ENCODE data around the gene HOXD9. TPM values are rescaled to one million over a fixed set of nuclear protein-coding genes. Genes with fewer than 3 reads are reported as not detected.
A peak's percentile ranks its signal among the peaks of the same experiment; 100 is the strongest.

HOXD9 gene
- polyA plus RNA-seq, 1 of the 3 experiments (the other 2 are of a cell fraction): 4.8 TPM

DNA sequence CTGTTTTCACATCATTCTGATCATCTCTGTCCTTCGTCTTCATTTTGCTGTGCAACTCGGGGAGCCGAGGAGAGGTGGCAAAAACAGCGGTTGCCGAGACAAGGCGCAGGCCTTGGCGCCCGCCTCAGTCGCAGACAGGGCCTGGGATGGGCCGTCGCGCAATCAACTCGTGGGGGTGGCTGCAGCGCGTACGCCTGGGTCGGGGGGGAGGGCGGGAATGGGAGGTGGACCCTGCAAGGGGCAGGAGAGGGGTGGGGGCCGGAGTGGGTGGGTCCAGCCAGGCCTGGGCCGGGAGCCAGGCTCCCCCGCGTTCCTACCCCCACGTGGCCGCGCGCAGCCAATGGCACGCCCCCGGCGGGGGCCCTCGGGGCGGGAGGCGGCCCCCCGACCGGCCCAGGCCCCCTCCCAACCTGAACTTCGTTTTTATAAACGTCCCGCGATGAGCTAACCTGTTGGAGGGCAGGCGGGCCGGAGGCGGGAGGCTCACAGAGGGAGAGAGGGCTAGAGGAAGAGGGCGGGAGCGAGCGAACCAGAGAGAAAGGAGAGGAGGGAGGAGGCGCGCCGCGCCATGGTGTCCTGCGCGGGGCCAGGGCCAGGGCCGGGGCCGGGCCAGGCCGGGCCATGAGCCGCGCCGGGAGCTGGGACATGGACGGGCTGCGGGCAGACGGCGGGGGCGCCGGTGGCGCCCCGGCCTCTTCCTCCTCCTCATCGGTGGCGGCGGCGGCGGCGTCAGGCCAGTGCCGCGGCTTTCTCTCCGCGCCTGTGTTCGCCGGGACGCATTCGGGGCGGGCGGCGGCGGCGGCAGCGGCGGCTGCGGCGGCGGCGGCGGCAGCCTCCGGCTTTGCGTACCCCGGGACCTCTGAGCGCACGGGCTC, 30.0 kb upstream of the HOXD9 start, which contains the start of gene HOXD13:
Gene HOXD13, plus strand, starts transcription at position 452 of the 875 bp plus-strand sequence. Its CDS starts 170 bp downstream, at position 622.
- TF ChIP-seq NRF1 (IDR thresholded peaks at IDR 0.05; ENCODE audit: low read depth, low read length): no peak
- TF ChIP-seq MEF2A (IDR thresholded peaks at IDR 0.05; ENCODE audit: borderline replicate concordance, low read depth): no peak
- TF ChIP-seq GATA2 (CRISPR knock-in tag; IDR thresholded peaks at IDR 0.05): no peak
- TF ChIP-seq, protein P1, sequence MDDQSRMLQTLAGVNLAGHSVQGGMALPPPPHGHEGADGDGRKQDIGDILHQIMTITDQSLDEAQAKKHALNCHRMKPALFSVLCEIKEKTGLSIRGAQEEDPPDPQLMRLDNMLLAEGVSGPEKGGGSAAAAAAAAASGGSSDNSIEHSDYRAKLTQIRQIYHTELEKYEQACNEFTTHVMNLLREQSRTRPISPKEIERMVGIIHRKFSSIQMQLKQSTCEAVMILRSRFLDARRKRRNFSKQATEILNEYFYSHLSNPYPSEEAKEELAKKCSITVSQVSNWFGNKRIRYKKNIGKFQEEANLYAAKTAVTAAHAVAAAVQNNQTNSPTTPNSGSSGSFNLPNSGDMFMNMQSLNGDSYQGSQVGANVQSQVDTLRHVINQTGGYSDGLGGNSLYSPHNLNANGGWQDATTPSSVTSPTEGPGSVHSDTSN (IDR thresholded peaks at IDR 0.05): no peak
- no peak for TF ChIP-seq FOXM1 (IDR thresholded peaks at IDR 0.05; ENCODE audit: low read depth)
- ChIA-PET CTCF (interaction anchor here (0.7 to 13.5 kb wide), 10 partner anchors 9 to 1393 kb away, joined by 3 to 264 read pairs (median 4); partner anchors contain the start of genes EVX2, HOXD10, HOXD11 and HOXD9), POLR2A (interaction anchor here (0.7 kb wide), 1 partner anchor 111 kb away, joined by 3 read pairs; no protein-coding TSS in a partner anchor)
- H3K79me2 ChIP-seq (ENCODE audit: insufficient read depth): no peaks in the 10 kb centered on the region
- H3K36me3 ChIP-seq (replicated peaks in 1 of 2; ENCODE audit: control insufficient read depth in 1 of 2, insufficient read depth in 2 of 2, low read length in 1 of 2): no peaks in the 10 kb centered on the region
- H2AFZ ChIP-seq (ENCODE audit: low read depth): no peak within 1 kb of the TSS
- H3K9me3 ChIP-seq: no peaks in the 10 kb centered on the region
- WGBS (ENCODE audit: low lambda C conversion rate): 6% methylated on average over 33 of the region's 95 CpGs
- no peak within 1 kb of the TSS for H3K9ac ChIP-seq
- peaks cover 94% of the 10 kb centered on the region for H3K27me3 ChIP-seq (ENCODE audit: insufficient read depth)
- DNase-seq: peak; percentile 72
- no peaks in the 10 kb centered on the region for H3F3A ChIP-seq (replicated peaks; ENCODE audit: insufficient read depth)
- H3K4me1 ChIP-seq (ENCODE audit: control insufficient read depth in 1 of 2, insufficient read depth in 2 of 2, low read depth in 1 of 2, low read length in 1 of 2): peaks cover 0 to 19% of the 10 kb centered on the region in 2 experiments; a peak in 1 of 4 replicates
- H4K20me1 ChIP-seq (ENCODE audit: insufficient read depth): no peaks in the 10 kb centered on the region
- H3K4me3 ChIP-seq (ENCODE audit: low read depth in 2 of 2, low read length in 1 of 2): peak within 1 kb of the TSS in 1 of 2 experiments; percentile 38; a peak in 3 of 4 replicates
- H3K4me2 ChIP-seq: peak within 1 kb of the TSS; percentile 65; the same call in 1 of the 2 replicates
- H3K9me2 ChIP-seq: no peaks in the 10 kb centered on the region
- H3K27ac ChIP-seq (ENCODE audit: low read depth in 2 of 2, low read length in 1 of 2): no peak within 1 kb of the TSS

GRCh38 chr2:176093145-176093897, 29.2 kb upstream of the HOXD9 start:
- ChIA-PET POLR2A (no interaction called here), CTCF (interaction anchor here (1.2 to 13.5 kb wide), 9 partner anchors 10 to 889 kb away, joined by 4 to 264 read pairs (median 4); partner anchors contain the start of genes EVX2, HOXD10, HOXD11 and HOXD9)
- Histone ChIP-seq H3K4me1 (ENCODE audit: control insufficient read depth in 1 of 2, insufficient read depth in 2 of 2, low read depth in 1 of 2, low read length in 1 of 2) (peaks cover 0 to 21% of the 10 kb centered on the region in 2 experiments; a peak in 2 of 4 replicates), H3F3A (replicated peaks; ENCODE audit: insufficient read depth) (no peaks in the 10 kb centered on the region), H3K79me2 (ENCODE audit: insufficient read depth) (no peaks in the 10 kb centered on the region), H4K20me1 (ENCODE audit: insufficient read depth) (no peaks in the 10 kb centered on the region), H3K9me2 (no peaks in the 10 kb centered on the region), H3K27me3 (ENCODE audit: insufficient read depth) (peaks cover 94% of the 10 kb centered on the region), H3K9ac (no peak overlapping the region), H3K27ac (ENCODE audit: low read depth in 2 of 2, low read length in 1 of 2) (no peak overlapping the region), H3K9me3 (no peaks in the 10 kb centered on the region), H2AFZ (ENCODE audit: low read depth) (no peak overlapping the region), H3K4me2 (peak overlapping the region; percentile 65; the same call in 1 of the 2 replicates), H3K36me3 (replicated peaks in 1 of 2; ENCODE audit: control insufficient read depth in 1 of 2, insufficient read depth in 2 of 2, low read length in 1 of 2) (no peaks in the 10 kb centered on the region), H3K4me3 (ENCODE audit: low read depth in 2 of 2, low read length in 1 of 2) (peak overlapping the region in 1 of 2 experiments; percentile 38; a peak in 3 of 4 replicates)
- WGBS (ENCODE audit: low lambda C conversion rate): 9% methylated on average over 21 of the region's 53 CpGs
- peak; percentile 73 for DNase-seq
- no peak for TF ChIP-seq NFIC (IDR thresholded peaks at IDR 0.05; ENCODE audit: borderline replicate concordance)
- TF ChIP-seq CHD2 (IDR thresholded peaks at IDR 0.05; ENCODE audit: low read length, partially characterized antibody): no peak
- TF ChIP-seq TCF12 (IDR thresholded peaks at IDR 0.05): no peak
- TF ChIP-seq, protein P2, sequence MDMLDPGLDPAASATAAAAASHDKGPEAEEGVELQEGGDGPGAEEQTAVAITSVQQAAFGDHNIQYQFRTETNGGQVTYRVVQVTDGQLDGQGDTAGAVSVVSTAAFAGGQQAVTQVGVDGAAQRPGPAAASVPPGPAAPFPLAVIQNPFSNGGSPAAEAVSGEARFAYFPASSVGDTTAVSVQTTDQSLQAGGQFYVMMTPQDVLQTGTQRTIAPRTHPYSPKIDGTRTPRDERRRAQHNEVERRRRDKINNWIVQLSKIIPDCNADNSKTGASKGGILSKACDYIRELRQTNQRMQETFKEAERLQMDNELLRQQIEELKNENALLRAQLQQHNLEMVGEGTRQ (IDR thresholded peaks at IDR 0.05; ENCODE audit: borderline replicate concordance, low read depth, low read length): no peak
- no peak for TF ChIP-seq MEF2A (IDR thresholded peaks at IDR 0.05; ENCODE audit: borderline replicate concordance, low read depth)
- TF ChIP-seq FOXJ3 (CRISPR knock-in tag; IDR thresholded peaks at IDR 0.05): no peak
- TF ChIP-seq ELF1 (IDR thresholded peaks at IDR 0.05): no peak
- no peak for TF ChIP-seq YY1 (IDR thresholded peaks at IDR 0.05; ENCODE audit: low read depth)
- 0 out of 2 replicates have a peak, but pooled peaks have one; percentile 27 for TF ChIP-seq MAX (IDR thresholded peaks at IDR 0.05; ENCODE audit: low read depth)
- no peak for TF ChIP-seq RCOR1 (IDR thresholded peaks at IDR 0.05; ENCODE audit: low read length)
- TF ChIP-seq EZH2phosphoT487 (IDR thresholded peaks at IDR 0.05; ENCODE audit: borderline replicate concordance, low read depth): peak; percentile 93; the same call in 1 of the 2 replicates
- TF ChIP-seq IRF3 (IDR thresholded peaks at IDR 0.05; ENCODE audit: low read depth, low read length): no peak
- TF ChIP-seq TEAD4 (IDR thresholded peaks at IDR 0.05; ENCODE audit: borderline replicate concordance, insufficient read depth): no peak
- TF ChIP-seq RAD21 (IDR thresholded peaks at IDR 0.05; ENCODE audit: low read length): no peak
- peak; percentile 22 for TF ChIP-seq CTCF (IDR thresholded peaks at IDR 0.05)
